Esophagus squamous epithelium (tissue), 4 donors: ENCODE measurements around the gene NR6A1.

Experiments used
- CTCF ChIP-seq, 6 experiments: fragments of 450-650 bp in 4 of 6; fragments of 200-600 bp in 2 of 6; sonication (generic) in 2 of 6; IDR thresholded peaks; one replicate each; pipeline ENCODE4 v1.5.1; 2016 to 2019; ENCODE audit warnings: antibody characterized with exemption in 6 of 6, mild to moderate bottlenecking in 4 of 6, moderate library complexity in 4 of 6
- POLR2A ChIP-seq, 4 donors: fragments of 450-650 bp; IDR thresholded peaks; one replicate each; pipeline ENCODE4 v1.6.1; 2017; ENCODE audit warnings: antibody characterized with exemption in 4 of 4, mild to moderate bottlenecking in 4 of 4, moderate library complexity in 3 of 4

- TF ChIP-seq CTCF (IDR thresholded peaks at IDR 0.05), result no peak
- no peak for TF ChIP-seq POLR2A (IDR thresholded peaks at IDR 0.05)
Observed at GRCh38 chr9:124468061-124468740, 302.9 kb downstream of the NR6A1 start.
